Ovary (tissue), 3 donors: ENCODE data around the gene TNK1.

Experiments used
- CTCF ChIP-seq, 3 donors: fragments of 450-650 bp in 2 of 3; fragments of 200-600 bp in 1 of 3; IDR thresholded peaks; one replicate each; pipeline versions ENCODE4 v1.5.1 to v1.8.0; 2016 to 2022; ENCODE audit warnings: antibody characterized with exemption in 3 of 3, mild to moderate bottlenecking in 1 of 3
- EP300 ChIP-seq: sonication (generic); formaldehyde crosslinking; IDR thresholded peaks from one replicate; pipeline ENCODE4 v1.6.1; 2017; ENCODE audit warnings: antibody characterized with exemption
- POLR2A ChIP-seq: fragments of 450-650 bp; IDR thresholded peaks from one replicate; pipeline ENCODE4 v1.6.1; 2017; ENCODE audit warnings: antibody characterized with exemption, mild to moderate bottlenecking, moderate library complexity
- donor health status: DM: no; HTN: no; CAD: no.

GRCh38 chr17:7429722-7430121, 48.8 kb downstream of the TNK1 start:
- TF ChIP-seq CTCF (IDR thresholded peaks at IDR 0.05) (no peak), POLR2A (no peak), EP300 (no peak)
